CD4-positive, alpha-beta T cell (primary cell): ENCODE data around the gene CDH24. TPM values are rescaled to one million over a fixed set of nuclear protein-coding genes. Genes with fewer than 3 reads are reported as not detected.

Experiments used
- ATAC-seq: fragments of 200-7000 bp; cut with Tn5 transposase; one replicate; pipeline ENCODE4 v1.10.0; 2022; ENCODE audit warnings: mild to moderate bottlenecking; ENCODE audit not compliant: poor library complexity
- CTCF ChIA-PET: fragments of 350-600 bp; sonication (Branson Sonifier 250); formaldehyde crosslinking; loops from one replicate; lab custom pipeline; 2021; ENCODE audit warnings: antibody characterized with exemption, inconsistent platforms; lab: Charles Lee
- POLR2A ChIA-PET: fragments of 350-600 bp; sonication (Branson Sonifier 250); formaldehyde crosslinking; loops from one replicate; lab custom pipeline; 2021; ENCODE audit warnings: antibody characterized with exemption, inconsistent platforms; lab: Charles Lee
- DNase-seq, 14 experiments: peaks; one replicate each; pipeline ENCODE4 v3.0.0-alpha.2; 2013 to 2020; ENCODE audit warnings: mixed read lengths in 2 of 14
- H3K27ac ChIP-seq, 2 donors: one replicate each; pipeline versions ENCODE4 v1.5.1 to v1.7.0; 2013; ENCODE audit warnings: low read length in 2 of 2, low read depth in 1 of 2, mild to moderate bottlenecking in 1 of 2
- H3K27me3 ChIP-seq, 2 experiments: 1 replicate in 1 of 2; 2 replicates in 1 of 2; pipeline versions ENCODE4 v1.6.1 to v1.7.0; 2013; ENCODE audit warnings: low read length in 2 of 2, control low read depth in 1 of 2, mild to moderate bottlenecking in 1 of 2, moderate library complexity in 1 of 2; ENCODE audit not compliant: insufficient read depth in 2 of 2, control insufficient read depth in 1 of 2
- H3K36me3 ChIP-seq: one replicate; pipeline ENCODE4 v1.6.1; 2013; ENCODE audit warnings: low read length, control low read depth; ENCODE audit not compliant: insufficient read depth
- H3K4me1 ChIP-seq: one replicate; pipeline ENCODE4 v1.6.1; 2013; ENCODE audit warnings: low read length, control low read depth; ENCODE audit not compliant: insufficient read depth
- H3K4me3 ChIP-seq: one replicate; pipeline ENCODE4 v1.5.1; 2013; ENCODE audit warnings: mild to moderate bottlenecking, low read length, moderate library complexity
- H3K9me3 ChIP-seq, 2 experiments: 1 replicate in 1 of 2; 2 replicates in 1 of 2; pipeline versions ENCODE4 v1.6.1 to v1.7.0; 2013; ENCODE audit warnings: low read length in 2 of 2, mild to moderate bottlenecking in 2 of 2, control low read depth in 1 of 2, moderate library complexity in 1 of 2; ENCODE audit not compliant: control insufficient read depth in 1 of 2, insufficient read depth in 1 of 2
- H3K27ac Mint-ChIP-seq: one replicate; pipeline ENCODE4 v1.8.0; 2020; ENCODE audit warnings: mixed read lengths
- H3K27me3 Mint-ChIP-seq: one replicate; pipeline ENCODE4 v1.8.0; 2021; ENCODE audit warnings: mixed read lengths
- H3K36me3 Mint-ChIP-seq: one replicate; pipeline ENCODE4 v1.8.0; 2021; ENCODE audit warnings: low read depth, mixed read lengths
- H3K4me1 Mint-ChIP-seq: one replicate; pipeline ENCODE4 v1.8.0; 2021; ENCODE audit warnings: low read depth, mixed read lengths
- H3K4me3 Mint-ChIP-seq: one replicate; pipeline ENCODE4 v1.8.0; 2020; ENCODE audit warnings: mild to moderate bottlenecking, mixed read lengths
- H3K9me3 Mint-ChIP-seq: one replicate; pipeline ENCODE4 v1.8.0; 2020; ENCODE audit warnings: mixed read lengths
- intact Hi-C, 2 experiments: fragments of 100-400 bp; cut with DNase I in 1 of 2; cut with micrococcal nuclease in 1 of 2; formaldehyde crosslinking; loops; one replicate each; pipeline versions ENCODE4 v1.15.1 to v1.9.0; 2023 to 2025; cut with DNase I, micrococcal nuclease
- total RNA-seq, 174 experiments: library from RNA in 2 of 174; stranded (reverse) in 2 of 174; gene quantifications; one replicate each; pipeline ENCODE4 v1.2.3 and lab custom pipeline; 2021 to 2026
- TF ChIP-seq, protein P1 (sequence below): fragments of 200-600 bp; IDR thresholded peaks from one replicate; pipeline ENCODE4 v1.8.0; 2022; ENCODE audit warnings: antibody characterized with exemption, mild to moderate bottlenecking

Gene CDH24
- total RNA-seq, 2 experiments from 2014 or later = 3.3 to 3.7 TPM

DNA sequence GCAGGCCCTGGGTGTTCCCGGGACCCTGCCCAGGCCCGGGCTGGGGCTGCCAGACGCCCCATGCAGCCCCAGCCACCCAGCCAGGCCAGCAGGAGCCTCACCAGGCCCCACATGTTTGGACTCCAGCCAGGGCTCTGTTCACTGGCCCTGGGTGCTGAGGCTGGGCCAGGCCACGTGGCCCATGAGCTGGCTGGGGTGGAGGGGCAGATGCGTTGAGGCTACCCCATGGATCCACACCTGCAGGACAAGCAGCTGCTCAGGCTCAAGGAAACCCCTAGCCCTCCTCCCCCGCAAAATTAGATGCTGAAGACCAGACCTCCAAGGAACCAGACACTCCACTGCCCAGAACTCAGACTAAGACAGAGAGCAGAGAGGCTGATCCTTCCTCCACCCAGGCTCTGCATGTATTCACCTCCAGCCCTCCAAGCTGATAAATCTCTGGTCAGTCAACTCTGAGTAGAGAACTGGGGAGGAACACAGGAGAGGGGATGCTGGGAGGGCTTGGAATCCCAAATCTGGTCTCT, 1.6 kb downstream of the CDH24 start:
- peak overlapping the region; percentile 97 for H3K4me3 Mint-ChIP-seq
- DNase-seq = peak in 1 of 14 experiments; percentile 38
- Histone ChIP-seq H3K4me1 (peaks cover 24% of the 10 kb centered on the region), H3K27me3 (no peaks in the 10 kb centered on the region), H3K4me3 (no peak overlapping the region), H3K27ac (no peak overlapping the region), H3K9me3 (no peaks in the 10 kb centered on the region), H3K36me3 (peaks cover 18% of the 10 kb centered on the region)
- TF ChIP-seq, protein P1, sequence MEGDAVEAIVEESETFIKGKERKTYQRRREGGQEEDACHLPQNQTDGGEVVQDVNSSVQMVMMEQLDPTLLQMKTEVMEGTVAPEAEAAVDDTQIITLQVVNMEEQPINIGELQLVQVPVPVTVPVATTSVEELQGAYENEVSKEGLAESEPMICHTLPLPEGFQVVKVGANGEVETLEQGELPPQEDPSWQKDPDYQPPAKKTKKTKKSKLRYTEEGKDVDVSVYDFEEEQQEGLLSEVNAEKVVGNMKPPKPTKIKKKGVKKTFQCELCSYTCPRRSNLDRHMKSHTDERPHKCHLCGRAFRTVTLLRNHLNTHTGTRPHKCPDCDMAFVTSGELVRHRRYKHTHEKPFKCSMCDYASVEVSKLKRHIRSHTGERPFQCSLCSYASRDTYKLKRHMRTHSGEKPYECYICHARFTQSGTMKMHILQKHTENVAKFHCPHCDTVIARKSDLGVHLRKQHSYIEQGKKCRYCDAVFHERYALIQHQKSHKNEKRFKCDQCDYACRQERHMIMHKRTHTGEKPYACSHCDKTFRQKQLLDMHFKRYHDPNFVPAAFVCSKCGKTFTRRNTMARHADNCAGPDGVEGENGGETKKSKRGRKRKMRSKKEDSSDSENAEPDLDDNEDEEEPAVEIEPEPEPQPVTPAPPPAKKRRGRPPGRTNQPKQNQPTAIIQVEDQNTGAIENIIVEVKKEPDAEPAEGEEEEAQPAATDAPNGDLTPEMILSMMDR = no peak
- ChIA-PET CTCF (interaction anchor here (1.0 to 4.5 kb wide), 6 partner anchors 21 to 78 kb away, joined by 3 to 42 read pairs (median 9); no protein-coding TSS in a partner anchor), POLR2A (interaction anchor here (0.8 to 2.3 kb wide), 3 partner anchors 49 to 73 kb away, joined by 3 to 9 read pairs (median 5); partner anchors contain the start of gene AJUBA)
- H3K4me1 Mint-ChIP-seq = peaks cover 18% of the 10 kb centered on the region
- no peak for ATAC-seq
- no peaks in the 10 kb centered on the region for H3K27me3 Mint-ChIP-seq
- intact Hi-C loops = loop anchor here (1.0 to 5.0 kb wide), 4 partner anchors 21 to 483 kb away; partner anchors contain the start of gene PSMB5 (in 1 of the 2)
- H3K27ac Mint-ChIP-seq = peak overlapping the region; percentile 45
- H3K36me3 Mint-ChIP-seq = peaks cover 36% of the 10 kb centered on the region
- no peaks in the 10 kb centered on the region for H3K9me3 Mint-ChIP-seq

DNA sequence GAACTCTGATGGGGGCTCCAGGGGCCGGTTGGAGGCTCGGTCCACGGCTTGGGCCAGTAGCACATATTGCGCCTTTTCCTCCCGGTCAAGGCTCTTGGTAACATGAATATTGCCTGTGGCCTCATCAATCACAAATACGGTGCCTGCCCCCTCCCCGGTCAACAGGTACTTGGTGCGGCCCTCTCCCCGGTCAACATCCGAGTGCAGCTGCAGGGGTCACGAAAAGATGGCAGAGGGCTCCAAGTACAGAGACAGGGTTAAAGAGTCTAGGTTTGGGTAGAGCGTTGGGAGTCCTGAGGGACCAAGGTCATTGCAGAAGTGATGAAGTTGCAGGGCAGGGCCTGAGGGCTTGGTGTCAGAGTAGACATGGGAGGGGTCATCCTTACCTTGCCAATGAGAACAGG, 2.2 kb downstream of the CDH24 start:
- TF ChIP-seq, protein P1 = no peak
- DNase-seq = no peak
- Histone ChIP-seq H3K36me3 (peaks cover 13% of the 10 kb centered on the region), H3K4me1 (peaks cover 24% of the 10 kb centered on the region), H3K27me3 (no peaks in the 10 kb centered on the region), H3K9me3 (no peaks in the 10 kb centered on the region), H3K27ac (no peak overlapping the region), H3K4me3 (no peak overlapping the region)
- ChIA-PET POLR2A (interaction anchor here (0.8 to 2.3 kb wide), 3 partner anchors 48 to 73 kb away, joined by 3 to 9 read pairs (median 5); partner anchors contain the start of gene AJUBA), CTCF (interaction anchor here (0.8 to 4.5 kb wide), 9 partner anchors 14 to 68 kb away, joined by 3 to 42 read pairs (median 4); no protein-coding TSS in a partner anchor)
- Mint-ChIP-seq H3K4me1 (peaks cover 18% of the 10 kb centered on the region), H3K36me3 (peaks cover 31% of the 10 kb centered on the region), H3K9me3 (no peaks in the 10 kb centered on the region), H3K27ac (no peak overlapping the region), H3K4me3 (peak overlapping the region; percentile 11), H3K27me3 (no peaks in the 10 kb centered on the region)
- intact Hi-C loops = loop anchor here (5.0 kb wide), 1 partner anchor 483 kb away; no protein-coding TSS in a partner anchor
- ATAC-seq = no peak

DNA sequence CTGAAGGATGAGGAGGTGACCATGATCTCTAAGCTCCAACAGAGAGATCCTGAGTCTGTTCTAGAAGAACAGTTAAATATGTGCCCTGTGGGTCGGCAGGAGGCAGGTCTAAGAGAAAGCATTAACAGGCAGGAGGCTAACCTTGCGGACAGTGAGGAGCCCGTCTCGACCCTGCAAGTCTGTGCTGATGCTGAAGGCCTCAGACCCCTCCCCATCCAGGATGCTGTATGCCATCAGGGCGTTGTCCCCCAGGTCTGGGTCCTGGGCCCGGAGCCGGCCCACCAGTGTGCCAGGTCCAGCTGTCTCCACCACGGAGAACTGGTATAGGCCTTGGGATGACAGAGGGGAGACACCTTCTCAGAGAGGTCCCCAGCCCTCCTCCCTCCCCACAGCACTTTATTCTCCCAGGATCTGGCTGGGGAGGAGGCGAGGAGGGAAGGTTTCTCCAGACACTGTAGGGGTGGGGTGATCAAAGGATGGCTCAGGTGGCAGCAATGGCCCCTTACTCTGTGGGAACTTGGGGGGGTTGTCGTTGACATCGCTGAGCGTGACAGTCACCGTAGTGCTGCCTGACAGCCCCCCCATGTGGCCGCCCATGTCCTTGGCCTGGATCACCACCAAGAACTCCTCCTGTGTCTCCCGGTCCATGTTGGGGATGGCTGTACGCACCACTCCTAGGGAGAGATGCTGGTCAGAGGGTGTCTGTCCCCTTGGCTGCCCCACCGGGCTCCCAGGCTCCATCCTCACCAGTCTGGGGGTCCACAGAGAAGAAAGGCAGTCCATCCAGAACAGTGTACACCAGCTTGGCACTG, 3.1 kb downstream of the CDH24 start:
- peaks cover 18% of the 10 kb centered on the region for H3K4me1 Mint-ChIP-seq
- H3K4me1 ChIP-seq = peaks cover 24% of the 10 kb centered on the region
- intact Hi-C loops = no loop called here
- H3K27ac Mint-ChIP-seq = no peak overlapping the region
- H3K9me3 ChIP-seq = no peaks in the 10 kb centered on the region
- no peak overlapping the region for H3K4me3 ChIP-seq
- H3K27me3 Mint-ChIP-seq = no peaks in the 10 kb centered on the region
- H3K36me3 ChIP-seq = peaks cover 7% of the 10 kb centered on the region
- H3K27me3 ChIP-seq = no peaks in the 10 kb centered on the region
- CTCF ChIA-PET = interaction anchor here (0.8 to 4.1 kb wide), 6 partner anchors 14 to 67 kb away, joined by 3 to 42 read pairs (median 6); no protein-coding TSS in a partner anchor
- no peak overlapping the region for H3K4me3 Mint-ChIP-seq
- H3K36me3 Mint-ChIP-seq = peaks cover 24% of the 10 kb centered on the region
- ATAC-seq (no peak), DNase-seq (peak in 5 of 14 experiments; percentile 23 to 57 (median 51))
- H3K9me3 Mint-ChIP-seq = no peaks in the 10 kb centered on the region
- TF ChIP-seq, protein P1 = no peak
- POLR2A ChIA-PET = no interaction called here
- no peak overlapping the region for H3K27ac ChIP-seq
